Measurements from ENCODE around the gene ZBTB21.

DNA sequence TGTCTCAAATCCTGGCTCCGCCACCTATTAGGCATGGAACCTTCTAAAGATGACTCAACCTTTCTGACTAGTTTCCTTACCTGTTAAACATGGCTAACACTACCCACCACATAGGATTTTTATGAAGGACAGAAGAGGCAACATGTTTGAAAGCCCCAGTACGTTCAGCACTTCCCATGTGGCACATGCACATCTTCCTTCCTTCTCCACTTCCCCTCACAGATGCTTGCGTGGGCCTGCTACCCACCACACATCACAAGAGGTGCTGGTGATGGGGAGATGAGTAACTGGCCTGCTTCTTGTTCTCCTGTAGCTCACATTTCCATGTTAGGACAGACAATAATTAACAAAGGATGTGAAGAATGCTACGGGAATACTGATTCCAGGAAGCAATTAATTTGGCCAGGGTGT lies 7.1 kb downstream of the ZBTB21 start:
- TF ChIP-seq, protein P1, sequence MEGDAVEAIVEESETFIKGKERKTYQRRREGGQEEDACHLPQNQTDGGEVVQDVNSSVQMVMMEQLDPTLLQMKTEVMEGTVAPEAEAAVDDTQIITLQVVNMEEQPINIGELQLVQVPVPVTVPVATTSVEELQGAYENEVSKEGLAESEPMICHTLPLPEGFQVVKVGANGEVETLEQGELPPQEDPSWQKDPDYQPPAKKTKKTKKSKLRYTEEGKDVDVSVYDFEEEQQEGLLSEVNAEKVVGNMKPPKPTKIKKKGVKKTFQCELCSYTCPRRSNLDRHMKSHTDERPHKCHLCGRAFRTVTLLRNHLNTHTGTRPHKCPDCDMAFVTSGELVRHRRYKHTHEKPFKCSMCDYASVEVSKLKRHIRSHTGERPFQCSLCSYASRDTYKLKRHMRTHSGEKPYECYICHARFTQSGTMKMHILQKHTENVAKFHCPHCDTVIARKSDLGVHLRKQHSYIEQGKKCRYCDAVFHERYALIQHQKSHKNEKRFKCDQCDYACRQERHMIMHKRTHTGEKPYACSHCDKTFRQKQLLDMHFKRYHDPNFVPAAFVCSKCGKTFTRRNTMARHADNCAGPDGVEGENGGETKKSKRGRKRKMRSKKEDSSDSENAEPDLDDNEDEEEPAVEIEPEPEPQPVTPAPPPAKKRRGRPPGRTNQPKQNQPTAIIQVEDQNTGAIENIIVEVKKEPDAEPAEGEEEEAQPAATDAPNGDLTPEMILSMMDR (IDR thresholded peaks at IDR 0.05; ENCODE audit: low read depth, low read length, poor library complexity, severe bottlenecking): no peak
- no peak for TF ChIP-seq EZH2phosphoT487 (IDR thresholded peaks at IDR 0.05; ENCODE audit: borderline replicate concordance, low read length)

Data from DOHH2 (cell line).